HL-60 (cell line): Measurements from ENCODE around the gene MTCL3.

Experiments used
- POLR2AphosphoS5 ChIP-seq: IDR thresholded peaks from 2 replicates; pipeline ENCODE4 v1.6.1; 2012; ENCODE audit warnings: low read depth
- TF ChIP-seq, protein P1 (sequence below): IDR thresholded peaks from one replicate; pipeline ENCODE4 v1.5.1; 2011; ENCODE audit warnings: low read length, control low read depth, inconsistent platforms; ENCODE audit not compliant: insufficient read depth
- TF ChIP-seq, protein P2 (sequence below): IDR thresholded peaks from 2 replicates; pipeline ENCODE4 v1.6.1; 2012; ENCODE audit warnings: low read depth; ENCODE audit not compliant: insufficient replicate concordance

DNA sequence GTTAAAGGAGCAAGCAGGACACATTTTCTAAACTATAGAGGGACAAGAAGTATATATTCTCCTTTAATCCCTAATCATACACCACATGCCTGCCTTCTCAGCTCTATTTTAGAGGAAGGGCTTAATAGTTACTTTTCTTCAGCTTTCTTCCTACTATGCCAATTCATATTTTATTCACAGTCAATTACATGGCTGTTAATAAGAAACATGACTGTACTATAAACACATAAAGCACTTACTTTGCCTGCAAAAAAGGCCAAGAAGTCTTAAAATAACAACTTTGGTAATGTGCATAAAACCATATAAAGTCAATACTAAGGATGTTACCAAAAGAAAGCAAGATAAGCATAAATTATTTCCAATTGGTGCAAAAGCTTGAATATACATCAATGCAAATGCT, 66.3 kb downstream of the MTCL3 start:
- TF ChIP-seq, protein P1, sequence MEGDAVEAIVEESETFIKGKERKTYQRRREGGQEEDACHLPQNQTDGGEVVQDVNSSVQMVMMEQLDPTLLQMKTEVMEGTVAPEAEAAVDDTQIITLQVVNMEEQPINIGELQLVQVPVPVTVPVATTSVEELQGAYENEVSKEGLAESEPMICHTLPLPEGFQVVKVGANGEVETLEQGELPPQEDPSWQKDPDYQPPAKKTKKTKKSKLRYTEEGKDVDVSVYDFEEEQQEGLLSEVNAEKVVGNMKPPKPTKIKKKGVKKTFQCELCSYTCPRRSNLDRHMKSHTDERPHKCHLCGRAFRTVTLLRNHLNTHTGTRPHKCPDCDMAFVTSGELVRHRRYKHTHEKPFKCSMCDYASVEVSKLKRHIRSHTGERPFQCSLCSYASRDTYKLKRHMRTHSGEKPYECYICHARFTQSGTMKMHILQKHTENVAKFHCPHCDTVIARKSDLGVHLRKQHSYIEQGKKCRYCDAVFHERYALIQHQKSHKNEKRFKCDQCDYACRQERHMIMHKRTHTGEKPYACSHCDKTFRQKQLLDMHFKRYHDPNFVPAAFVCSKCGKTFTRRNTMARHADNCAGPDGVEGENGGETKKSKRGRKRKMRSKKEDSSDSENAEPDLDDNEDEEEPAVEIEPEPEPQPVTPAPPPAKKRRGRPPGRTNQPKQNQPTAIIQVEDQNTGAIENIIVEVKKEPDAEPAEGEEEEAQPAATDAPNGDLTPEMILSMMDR = no peak
- TF ChIP-seq, protein P2, sequence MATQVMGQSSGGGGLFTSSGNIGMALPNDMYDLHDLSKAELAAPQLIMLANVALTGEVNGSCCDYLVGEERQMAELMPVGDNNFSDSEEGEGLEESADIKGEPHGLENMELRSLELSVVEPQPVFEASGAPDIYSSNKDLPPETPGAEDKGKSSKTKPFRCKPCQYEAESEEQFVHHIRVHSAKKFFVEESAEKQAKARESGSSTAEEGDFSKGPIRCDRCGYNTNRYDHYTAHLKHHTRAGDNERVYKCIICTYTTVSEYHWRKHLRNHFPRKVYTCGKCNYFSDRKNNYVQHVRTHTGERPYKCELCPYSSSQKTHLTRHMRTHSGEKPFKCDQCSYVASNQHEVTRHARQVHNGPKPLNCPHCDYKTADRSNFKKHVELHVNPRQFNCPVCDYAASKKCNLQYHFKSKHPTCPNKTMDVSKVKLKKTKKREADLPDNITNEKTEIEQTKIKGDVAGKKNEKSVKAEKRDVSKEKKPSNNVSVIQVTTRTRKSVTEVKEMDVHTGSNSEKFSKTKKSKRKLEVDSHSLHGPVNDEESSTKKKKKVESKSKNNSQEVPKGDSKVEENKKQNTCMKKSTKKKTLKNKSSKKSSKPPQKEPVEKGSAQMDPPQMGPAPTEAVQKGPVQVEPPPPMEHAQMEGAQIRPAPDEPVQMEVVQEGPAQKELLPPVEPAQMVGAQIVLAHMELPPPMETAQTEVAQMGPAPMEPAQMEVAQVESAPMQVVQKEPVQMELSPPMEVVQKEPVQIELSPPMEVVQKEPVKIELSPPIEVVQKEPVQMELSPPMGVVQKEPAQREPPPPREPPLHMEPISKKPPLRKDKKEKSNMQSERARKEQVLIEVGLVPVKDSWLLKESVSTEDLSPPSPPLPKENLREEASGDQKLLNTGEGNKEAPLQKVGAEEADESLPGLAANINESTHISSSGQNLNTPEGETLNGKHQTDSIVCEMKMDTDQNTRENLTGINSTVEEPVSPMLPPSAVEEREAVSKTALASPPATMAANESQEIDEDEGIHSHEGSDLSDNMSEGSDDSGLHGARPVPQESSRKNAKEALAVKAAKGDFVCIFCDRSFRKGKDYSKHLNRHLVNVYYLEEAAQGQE = no peak
- no peak for TF ChIP-seq POLR2AphosphoS5
